GM21367 (cell line): ENCODE results near the gene USP48.
"Not testable (repeated sequence)": the region's sequence is repeated elsewhere in the genome, so short reads cannot be mapped to it uniquely, and the experiment has no call there.

ENCODE experiments used
- ATAC-seq: cut with Tn5 transposase; IDR thresholded peaks from one replicate; pipeline ENCODE4 v1.9.1; 2021; ENCODE audit not compliant: unreplicated experiment

The USP48 gene

DNA sequence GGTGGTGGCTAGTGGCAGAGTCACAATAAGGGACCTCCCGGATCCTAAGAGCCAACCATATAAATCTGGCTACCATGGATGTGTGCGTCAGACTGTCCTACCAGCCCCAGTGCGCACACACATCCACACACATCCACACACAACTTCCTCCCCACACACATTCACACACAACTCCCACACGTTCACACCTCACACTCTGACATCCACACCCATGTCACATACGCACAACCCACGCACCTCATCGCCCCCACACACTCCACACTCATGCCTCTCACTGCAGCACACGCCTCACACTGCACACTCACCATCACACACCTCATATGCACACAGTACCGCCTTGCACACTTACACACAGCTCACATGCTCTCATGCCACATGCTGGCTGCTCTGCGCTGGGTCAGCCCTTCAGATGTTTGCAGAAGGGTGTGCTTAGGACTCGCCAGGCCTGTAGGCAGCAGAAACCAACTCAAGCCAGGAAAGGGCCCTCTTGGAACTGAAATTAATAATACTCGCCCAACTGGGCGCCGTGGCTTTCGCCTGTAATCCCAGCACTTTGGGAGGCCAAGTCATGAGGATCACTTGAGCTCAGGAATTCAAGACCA is 32.1 kb upstream of the USP48 start:
- ATAC-seq, result no peak

DNA sequence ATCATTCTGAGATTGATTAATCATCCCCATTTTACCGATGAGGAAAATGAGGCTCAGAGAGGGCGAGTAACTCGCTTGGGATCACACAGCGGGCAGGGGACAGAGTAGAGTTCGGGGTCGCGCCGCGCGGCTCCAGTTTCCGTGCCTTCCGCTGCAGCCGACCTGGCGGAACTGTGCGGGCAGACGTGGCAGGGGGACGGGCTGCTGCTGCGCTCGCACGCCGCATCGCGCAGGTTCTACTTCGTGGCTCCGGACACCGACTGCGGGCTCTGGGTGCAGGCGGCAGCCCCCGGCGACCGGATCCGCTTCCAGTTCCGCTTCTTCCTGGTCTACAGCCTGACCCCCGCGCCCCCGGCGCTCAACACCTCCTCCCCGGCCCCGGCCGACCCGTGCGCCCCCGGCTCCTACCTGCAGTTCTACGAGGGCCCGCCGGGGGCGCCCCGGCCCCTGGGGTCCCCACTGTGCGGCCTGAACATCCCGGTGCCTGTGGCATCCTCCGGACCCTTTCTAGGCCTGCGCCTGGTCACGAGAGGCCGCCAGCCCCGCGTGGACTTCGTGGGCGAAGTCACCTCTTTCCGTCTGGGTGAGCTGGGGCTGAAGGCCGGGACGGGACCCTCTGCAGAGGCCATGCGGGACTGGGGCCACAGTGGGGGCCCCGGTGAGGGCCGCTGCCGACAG is 31.4 kb upstream of the USP48 start:
- no peak for ATAC-seq

DNA sequence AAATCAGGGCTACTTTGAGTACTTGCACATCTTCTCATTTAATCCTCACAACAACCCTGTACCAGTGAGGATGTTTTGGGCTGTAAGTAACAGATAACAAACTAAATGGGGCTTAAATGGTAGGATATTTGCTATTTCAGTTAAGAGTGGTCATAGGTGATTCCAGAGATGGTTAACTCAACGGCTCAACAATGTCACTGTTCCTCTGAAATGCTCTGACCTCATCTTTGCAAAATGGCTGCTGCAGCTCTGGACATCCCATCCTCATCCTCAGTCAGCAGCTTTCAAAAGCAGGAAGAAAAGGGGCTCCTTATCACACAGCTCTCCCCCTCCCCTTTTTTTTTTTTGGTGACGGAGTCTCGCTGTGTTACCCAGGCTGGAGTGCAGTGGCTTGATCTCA is 30.6 kb upstream of the USP48 start:
- ATAC-seq, result no peak

DNA sequence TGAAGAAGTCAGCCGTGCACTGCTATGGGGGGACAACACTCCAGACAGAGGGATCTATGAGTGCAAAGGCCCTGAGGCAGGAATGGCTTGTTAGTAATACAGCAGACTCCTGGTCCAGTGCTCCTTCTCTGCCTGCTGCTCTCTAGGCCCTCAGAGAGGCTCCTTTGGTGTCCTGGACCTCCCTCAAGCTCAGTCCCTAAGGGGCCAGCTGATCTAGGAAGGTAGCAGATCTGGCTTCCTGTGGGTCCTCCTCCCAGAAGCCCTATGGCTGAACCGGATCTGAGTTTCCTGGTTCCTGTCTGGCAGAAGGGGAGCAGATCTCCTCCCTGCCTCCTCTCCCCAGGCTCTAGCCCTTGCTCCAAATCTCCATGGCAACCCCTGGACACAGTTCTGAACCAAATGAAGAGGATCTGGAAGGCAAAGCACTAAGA is 28.9 kb upstream of the USP48 start, which contains the start of gene LDLRAD2:
Gene LDLRAD2, plus strand, starts transcription at position 391 of the 431 bp plus-strand sequence. CDS start 187 bp downstream, outside the sequence.
- no peak for ATAC-seq

DNA sequence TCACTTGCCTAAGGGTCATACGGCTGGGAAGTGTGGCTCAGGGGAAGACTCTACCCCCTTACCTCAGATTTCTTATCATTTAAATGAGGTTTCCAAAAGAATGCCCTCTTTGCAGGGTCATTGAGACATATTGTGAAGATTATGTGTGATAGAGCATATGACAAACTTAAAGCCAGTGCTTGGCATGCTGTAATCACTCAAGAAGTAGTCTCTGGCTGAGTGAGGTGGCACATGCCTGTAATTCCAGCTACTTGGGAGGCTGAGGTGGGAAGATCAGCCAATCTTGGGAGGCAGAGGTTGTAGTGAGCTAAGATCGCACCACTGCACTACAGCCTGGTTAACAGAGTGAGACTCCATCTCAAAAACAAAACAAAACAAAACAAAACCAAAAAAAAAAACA is 21.6 kb upstream of the USP48 start:
- ATAC-seq, result no peak

DNA sequence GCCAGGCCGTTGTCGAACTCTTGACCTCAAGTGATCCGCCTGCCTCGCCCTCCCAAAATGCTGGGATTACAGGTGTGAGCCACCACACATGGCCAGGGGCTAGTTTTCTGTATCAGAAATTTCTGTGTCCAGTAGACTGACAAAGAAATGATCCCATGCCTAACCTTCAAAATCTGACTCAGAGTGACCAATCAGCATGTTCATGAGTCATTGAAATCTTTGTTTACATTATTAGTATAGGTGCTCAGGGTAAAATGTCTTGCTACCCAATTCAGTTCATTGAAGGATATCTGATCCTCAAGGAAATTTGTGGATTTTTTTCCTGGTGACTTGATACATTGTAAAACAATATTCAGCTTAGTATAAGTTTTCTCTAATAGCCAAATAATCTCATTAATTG is 18.2 kb upstream of the USP48 start:
- ATAC-seq, result no peak

DNA sequence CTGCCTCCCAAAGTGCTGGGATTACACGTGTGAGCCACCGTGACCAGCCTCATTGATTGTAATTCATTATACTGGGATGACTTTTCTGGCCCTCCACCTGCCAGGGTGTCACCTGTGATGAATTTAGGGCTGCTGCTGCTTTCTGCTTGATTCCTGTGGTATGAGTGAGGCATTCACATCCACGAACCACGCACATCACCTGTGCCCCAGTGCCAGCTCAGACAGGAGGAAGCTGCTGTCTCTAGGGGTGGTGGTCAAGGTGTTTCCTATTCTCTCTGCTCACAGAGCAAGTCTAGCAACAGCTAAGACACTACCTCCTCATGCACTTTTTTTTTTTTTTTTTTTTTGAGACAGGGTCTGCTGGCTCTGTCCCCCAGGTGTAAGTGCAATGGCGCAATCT is 16.8 kb upstream of the USP48 start:
- no peak for ATAC-seq

DNA sequence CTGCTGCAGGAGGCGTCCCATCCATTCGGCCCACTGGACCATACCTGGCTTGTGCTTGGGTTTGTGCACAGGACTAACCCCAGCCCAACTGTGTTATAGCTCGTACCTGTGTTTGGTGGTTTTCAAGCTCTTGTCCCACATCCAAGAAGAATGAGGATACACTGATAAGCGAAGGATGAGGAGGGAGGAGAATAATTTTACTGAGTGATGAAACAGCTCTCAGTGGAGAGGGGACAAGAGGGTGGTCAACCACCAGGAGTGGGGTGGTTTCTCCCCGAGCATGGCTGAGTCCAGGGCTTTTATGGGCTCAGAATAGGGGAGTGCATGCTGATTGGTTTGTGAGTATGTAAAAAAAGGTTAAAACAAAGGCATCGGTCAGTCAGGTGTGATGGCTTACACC is 12.1 kb upstream of the USP48 start:
- ATAC-seq, result no peak

DNA sequence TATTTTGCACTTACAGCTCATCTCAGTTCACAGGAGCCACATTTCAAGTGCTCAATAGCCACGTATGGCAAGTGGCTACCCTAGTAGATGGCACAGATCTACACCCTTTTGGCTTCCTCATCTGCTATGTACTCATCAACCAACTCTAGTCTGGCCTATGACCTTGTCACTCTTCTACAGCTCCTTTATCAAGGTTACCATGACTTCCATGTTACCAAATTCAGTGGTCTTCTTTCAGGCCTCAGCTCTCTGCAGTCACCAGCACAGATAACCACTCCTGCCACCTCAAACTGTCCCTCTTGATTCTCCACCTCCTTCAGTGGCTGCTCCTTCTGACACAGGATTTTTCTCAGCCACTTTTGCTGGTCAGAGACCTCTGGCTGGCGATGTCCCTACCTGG is 11.7 kb upstream of the USP48 start:
- no peak for ATAC-seq

DNA sequence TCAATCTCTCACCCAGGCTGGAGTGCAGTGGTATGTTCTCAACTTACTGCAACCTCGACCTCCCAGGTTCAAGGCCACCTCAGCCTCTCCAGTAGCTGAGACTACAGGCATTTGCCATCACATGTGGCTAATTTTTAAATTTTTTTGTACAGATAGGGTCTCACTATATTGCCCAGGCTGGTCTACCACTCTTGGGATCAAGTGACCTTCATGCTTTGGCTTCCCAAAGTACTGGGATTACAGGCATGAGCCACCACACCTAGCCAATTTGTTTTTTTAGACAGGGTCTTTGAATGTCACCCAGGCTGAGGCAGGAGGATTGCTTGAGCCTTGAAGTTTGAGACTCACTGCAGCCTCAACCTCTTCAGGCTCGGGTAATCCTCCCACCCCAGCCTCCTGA is 10.2 kb upstream of the USP48 start:
- ATAC-seq, result no peak

DNA sequence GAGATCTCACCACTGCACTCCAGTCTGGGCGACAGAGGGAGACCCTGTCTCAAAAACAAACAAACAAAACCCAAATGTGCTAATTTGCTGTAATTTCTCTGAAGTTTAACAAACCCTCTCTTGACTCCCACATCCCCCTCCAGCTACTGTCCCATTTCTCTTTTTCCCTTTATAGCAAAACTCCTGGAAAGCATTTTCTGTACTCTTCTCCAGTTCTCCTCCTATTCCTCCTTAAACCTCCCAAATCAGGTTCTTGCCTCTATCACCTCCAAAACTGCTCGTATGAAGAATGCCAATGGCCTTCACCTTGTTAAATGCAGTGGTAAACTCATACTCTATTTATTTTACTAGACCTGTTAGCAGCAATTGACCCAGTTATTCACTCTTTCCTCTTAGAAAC is 3.7 kb upstream of the USP48 start:
- ATAC-seq, result no peak

DNA sequence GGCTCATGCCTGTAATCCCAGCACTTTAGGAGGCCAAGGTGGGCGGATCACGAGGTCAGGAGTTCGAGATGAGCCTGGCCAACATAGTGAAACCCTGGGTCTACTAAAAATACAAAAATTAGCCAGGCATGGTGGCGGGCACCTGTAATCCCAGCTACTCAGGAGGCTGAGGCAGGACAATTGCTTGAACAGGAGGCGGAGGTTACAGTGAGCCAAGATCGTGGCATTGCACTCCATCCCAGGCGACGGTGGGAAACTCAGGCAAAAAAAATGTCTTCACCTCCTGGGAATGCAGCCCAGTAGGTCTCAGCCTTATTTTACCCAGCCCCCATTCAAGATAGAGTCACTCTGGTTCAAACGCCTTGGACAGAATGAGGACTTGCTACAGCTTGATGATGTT is 2.8 kb upstream of the USP48 start:
- not testable (repeated sequence) for ATAC-seq

DNA sequence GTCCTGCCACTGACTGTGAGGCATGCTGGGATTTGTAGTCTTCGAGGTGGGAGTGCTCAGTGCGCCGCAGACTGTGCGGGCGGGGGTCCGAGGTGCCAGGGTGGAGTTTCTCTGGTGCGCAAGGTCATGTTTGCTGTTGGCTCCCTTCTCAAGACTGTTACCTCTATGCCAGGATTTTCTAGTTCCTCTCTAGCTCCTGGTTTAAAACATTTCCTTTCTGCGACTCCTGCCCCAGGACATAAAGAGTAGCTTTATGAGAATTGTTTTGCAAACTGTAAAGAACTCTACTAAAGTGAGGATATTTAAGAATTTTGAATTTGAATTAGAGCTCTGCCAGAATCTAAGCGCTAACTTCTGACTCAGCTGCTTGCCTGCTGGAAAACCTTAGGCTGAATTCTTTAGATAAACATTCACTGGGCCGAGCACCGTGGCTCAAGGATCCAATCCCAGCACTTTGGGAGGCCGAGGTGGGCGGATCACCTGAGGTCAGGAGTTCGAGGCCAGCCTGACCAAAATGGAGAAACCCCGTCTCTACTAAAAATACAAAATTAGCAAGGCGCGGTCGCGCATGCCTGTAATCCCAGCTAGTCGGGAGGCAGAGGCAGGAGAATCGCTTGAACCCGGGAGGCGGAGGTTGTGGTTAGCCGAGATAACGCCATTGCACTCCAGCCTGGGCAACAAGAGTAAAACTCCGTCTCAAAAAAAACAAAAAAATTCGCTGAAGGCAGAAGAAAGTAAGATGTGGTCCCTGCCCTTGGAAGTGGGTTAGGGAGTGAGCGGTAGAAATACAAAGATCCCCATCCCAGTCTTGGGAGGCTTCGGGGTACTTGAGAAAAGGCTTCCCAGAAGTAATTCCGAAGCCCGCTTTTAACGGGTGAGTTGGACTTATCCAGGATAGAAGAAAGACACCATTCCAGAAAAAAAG is 992 bp upstream of the USP48 start:
- ATAC-seq, result no peak

DNA sequence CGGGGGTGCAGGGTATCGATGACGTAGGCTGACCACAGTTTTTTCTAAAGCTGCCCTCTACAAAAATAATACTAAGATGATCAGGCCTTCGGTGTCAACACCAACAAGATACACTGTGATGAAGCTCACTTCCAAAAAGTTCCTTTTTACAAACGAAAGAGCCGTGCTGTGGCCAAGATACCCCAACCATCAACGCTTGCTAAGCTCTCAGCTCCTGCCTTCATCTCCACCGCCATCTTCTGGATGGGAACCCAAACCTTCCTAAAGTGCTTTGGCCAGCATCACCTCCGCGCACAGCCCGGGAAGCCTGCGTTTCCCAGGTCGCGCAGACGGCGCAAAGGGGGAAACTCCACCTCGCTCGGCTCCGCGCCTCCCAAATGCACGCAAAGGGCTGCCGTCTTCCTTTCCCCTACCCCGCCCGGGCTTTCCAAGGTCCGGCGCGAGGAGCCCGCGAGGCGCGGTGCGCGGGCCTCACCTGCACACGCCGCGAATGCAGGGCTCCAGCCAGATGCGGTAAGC is 541 bp downstream of the USP48 start:
- peak; percentile 20 for ATAC-seq

DNA sequence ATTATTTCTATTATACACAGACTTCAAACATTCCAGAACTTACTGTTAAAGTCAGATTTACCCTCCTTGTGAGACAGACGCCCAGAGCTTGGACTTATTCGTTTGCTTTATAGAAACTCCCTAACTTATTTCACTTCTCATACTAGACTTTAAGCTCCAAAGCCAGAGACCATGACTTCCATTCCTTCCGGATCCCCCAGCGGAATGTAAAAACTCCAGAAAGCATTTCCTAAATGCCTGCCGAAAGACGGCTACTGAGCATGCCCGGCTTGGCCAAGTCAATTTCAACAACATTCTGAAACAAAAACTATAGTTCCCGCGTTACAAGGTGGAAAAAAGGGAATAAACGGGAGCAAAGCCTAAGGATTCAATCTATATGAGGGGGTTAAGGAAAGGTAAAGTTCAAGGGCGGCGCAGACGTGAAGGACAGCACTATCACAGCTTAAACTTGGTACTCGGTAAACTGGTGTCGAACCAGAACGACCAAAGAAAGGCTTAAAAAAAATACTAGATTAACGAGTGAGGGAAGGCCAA is 1.1 kb downstream of the USP48 start:
- no peak for ATAC-seq

DNA sequence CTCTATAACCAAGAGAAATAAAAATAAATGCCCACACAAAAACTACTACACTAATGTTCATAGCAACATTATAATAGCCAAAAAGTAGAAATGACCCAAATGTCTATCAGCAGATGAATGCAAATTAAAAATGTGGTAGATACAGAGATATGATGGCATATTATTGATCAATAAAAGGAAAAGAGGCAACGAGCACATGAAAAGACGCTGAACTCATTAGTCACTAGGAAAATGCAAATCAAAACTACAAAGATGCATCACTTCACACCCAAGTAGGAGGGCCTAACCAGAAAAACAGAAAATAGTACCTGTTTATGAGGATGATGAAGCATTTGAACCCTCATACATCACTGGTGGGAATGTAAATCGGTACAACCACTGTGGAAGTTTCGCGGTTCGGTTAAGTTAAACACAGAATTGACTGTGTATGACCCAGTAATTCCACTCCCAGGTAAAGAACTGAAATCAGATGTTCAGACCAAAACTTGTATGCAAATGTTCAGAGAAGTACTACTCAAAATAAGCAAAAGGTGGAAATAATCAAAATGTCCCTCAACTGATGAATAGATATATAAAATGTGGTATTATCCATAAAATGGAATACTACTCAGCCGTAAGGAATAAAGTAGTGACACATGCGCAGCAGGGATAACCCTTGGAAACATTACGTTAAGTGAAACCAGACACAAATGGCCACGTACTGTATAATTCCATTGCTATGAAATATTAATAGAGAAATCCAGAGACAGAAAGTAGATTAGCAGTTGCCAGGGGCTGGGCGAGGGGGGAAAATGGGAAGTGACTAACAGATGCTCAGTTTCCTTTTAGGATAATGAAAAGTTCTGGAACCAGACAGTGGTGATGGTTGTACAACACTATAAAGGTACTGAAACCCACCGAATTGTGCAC is 3.1 kb downstream of the USP48 start:
- no peak for ATAC-seq

DNA sequence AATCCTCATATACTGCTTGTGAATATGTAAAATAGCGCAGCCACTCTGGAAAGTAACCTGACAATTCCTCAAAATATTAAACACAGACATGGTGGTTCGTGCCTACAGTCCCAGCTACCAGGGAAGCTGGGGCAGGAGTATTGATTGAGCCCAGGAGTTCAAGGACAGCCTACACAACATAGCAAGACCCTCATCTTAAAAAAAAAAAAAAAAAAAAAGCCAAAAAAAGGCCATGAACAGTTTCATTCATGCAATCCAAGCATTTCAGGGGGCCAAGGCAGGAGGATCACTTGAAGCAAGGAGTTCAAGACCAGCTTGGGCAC is 4.6 kb downstream of the USP48 start:
- no peak for ATAC-seq

DNA sequence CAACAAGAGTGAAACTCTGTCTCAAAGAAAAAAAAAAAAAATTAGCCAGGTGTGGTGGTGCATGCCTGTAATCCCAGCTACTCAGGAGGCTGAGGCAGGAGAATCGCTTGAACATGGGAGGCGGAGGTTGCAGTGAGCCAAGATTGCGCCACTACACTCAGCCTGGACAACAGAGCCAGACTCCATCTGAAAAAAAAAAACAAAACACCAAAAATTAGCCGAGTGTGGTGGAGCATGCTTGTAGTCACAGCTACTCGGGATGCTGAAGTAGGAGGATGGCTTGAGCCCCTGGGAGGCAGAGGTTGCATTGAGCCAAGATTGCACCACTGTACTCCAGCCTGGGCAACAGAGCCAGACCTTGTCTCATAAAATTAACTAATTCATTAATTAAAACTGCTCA is 6.0 kb downstream of the USP48 start:
- ATAC-seq, result not testable (repeated sequence)

DNA sequence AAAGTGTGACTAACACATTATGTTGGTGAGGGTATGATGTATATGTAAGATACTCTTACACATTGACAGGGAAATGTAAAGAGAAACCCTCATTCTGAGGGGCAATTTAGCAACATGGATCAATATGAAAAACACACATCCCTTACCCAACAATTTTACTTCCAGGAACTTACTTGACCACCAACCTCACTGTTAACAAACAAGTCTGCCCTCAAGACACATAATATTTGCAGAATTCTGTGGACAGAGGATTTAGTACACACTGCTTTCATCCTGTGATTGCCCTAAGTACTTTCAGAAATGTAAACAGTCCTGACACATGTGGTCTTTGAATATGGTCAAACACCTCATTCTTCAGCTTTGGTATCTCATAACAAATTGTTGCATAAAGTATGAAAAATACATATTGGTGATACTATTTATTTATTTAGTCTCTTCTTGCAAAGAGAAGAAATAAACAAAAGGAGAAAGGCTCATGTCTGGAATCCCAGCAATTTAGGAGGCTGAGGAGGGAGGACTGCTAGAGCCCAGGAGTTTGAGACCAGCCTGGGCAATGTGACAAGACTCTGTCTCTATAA is 6.9 kb downstream of the USP48 start:
- ATAC-seq, result no peak

DNA sequence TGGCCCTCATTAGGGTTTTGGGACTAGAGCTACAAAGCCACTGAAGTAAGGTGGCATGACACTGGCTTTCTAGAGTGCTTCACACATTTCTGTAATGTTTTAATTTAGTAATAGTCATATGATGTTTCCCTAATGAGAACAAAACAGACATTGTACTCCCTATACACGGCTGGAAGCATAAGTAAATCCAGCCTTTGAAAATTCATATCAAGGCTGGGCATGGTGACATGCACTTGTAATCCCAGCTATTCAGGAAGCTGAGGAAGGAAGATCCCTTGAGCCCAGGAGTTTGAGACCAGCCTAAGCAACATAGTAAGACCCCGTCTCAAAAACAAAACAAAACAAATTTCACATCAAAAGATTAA is 7.4 kb downstream of the USP48 start:
- ATAC-seq, result no peak
